ENCODE results near the gene ACAP3. TPM values are rescaled to one million over a fixed set of nuclear protein-coding genes. Genes with fewer than 3 reads are reported as not detected.

ACAP3 gene
- polyA plus RNA-seq, 1 donor from 2014 or later: 10.5 TPM

GRCh38 chr1:1296070-1297061 is 11.4 kb downstream of the ACAP3 start:
- H3K27me3 Mint-ChIP-seq: no peaks in the 10 kb centered on the region
- H3K4me1 Mint-ChIP-seq: peaks cover 0 to 11% (median 6%) of the 10 kb centered on the region in 3 donors
- no peaks in the 10 kb centered on the region for H3K36me3 Mint-ChIP-seq
- H3K27ac Mint-ChIP-seq: no peak overlapping the region
- no peak overlapping the region for H3K4me3 Mint-ChIP-seq
- H3K9me3 Mint-ChIP-seq: no peaks in the 10 kb centered on the region

- Mint-ChIP-seq H3K36me3 (no peaks in the 10 kb centered on the region), H3K27ac (no peak overlapping the region), H3K27me3 (no peaks in the 10 kb centered on the region), H3K9me3 (no peaks in the 10 kb centered on the region), H3K4me3 (no peak overlapping the region), H3K4me1 (peaks cover 0 to 11% (median 6%) of the 10 kb centered on the region in 3 donors)
Measured at GRCh38 chr1:1295154-1295923, 12.4 kb downstream of the ACAP3 start.

- Mint-ChIP-seq H3K27ac (no peak overlapping the region), H3K4me3 (no peak overlapping the region), H3K36me3 (no peaks in the 10 kb centered on the region), H3K27me3 (no peaks in the 10 kb centered on the region), H3K9me3 (no peaks in the 10 kb centered on the region), H3K4me1 (peaks cover 0 to 9% (median 6%) of the 10 kb centered on the region in 3 donors)
Measured at GRCh38 chr1:1294250-1294890, 13.4 kb downstream of the ACAP3 start.

- Mint-ChIP-seq H3K36me3 (no peaks in the 10 kb centered on the region), H3K27ac (no peak overlapping the region), H3K4me1 (peaks cover 0 to 9% (median 6%) of the 10 kb centered on the region in 3 donors), H3K4me3 (no peak overlapping the region), H3K27me3 (no peaks in the 10 kb centered on the region), H3K9me3 (no peaks in the 10 kb centered on the region)
Measured at GRCh38 chr1:1293263-1294249, 14.2 kb downstream of the ACAP3 start.

GRCh38 chr1:1292851-1293250 is 14.9 kb downstream of the ACAP3 start:
- Mint-ChIP-seq H3K27me3 (no peaks in the 10 kb centered on the region), H3K9me3 (no peaks in the 10 kb centered on the region), H3K4me3 (no peak overlapping the region), H3K36me3 (no peaks in the 10 kb centered on the region), H3K4me1 (peaks cover 0 to 9% (median 6%) of the 10 kb centered on the region in 3 donors), H3K27ac (no peak overlapping the region)

- no peaks in the 10 kb centered on the region for H3K27me3 Mint-ChIP-seq
- H3K9me3 Mint-ChIP-seq: no peaks in the 10 kb centered on the region
- H3K4me3 Mint-ChIP-seq: no peak overlapping the region
- H3K4me1 Mint-ChIP-seq: peaks cover 0 to 9% (median 6%) of the 10 kb centered on the region in 3 donors
- H3K27ac Mint-ChIP-seq: peak overlapping the region in 1 of 3 donors; percentile 30
- no peaks in the 10 kb centered on the region for H3K36me3 Mint-ChIP-seq
Measured at GRCh38 chr1:1292442-1292779, 15.3 kb downstream of the ACAP3 start.

GRCh38 chr1:1291548-1292441 is 15.9 kb downstream of the ACAP3 start:
- Mint-ChIP-seq H3K27me3 (no peaks in the 10 kb centered on the region), H3K9me3 (no peaks in the 10 kb centered on the region), H3K36me3 (no peaks in the 10 kb centered on the region), H3K4me3 (no peak overlapping the region), H3K27ac (peak overlapping the region in 1 of 3 donors; percentile 30), H3K4me1 (peaks cover 0 to 9% (median 6%) of the 10 kb centered on the region in 3 donors)

GRCh38 chr1:1291023-1291528 is 16.7 kb downstream of the ACAP3 start:
- Mint-ChIP-seq H3K9me3 (no peaks in the 10 kb centered on the region), H3K36me3 (no peaks in the 10 kb centered on the region), H3K4me3 (no peak overlapping the region), H3K27ac (no peak overlapping the region), H3K27me3 (no peaks in the 10 kb centered on the region), H3K4me1 (peaks cover 0 to 9% (median 6%) of the 10 kb centered on the region in 3 donors)

- no peaks in the 10 kb centered on the region for H3K36me3 Mint-ChIP-seq
Measured at GRCh38 chr1:1290238-1290731, 17.4 kb downstream of the ACAP3 start.

GRCh38 chr1:1287288-1288110 is 20.2 kb downstream of the ACAP3 start:
- H3K9me3 Mint-ChIP-seq: no peaks in the 10 kb centered on the region
- H3K27ac Mint-ChIP-seq: no peak overlapping the region
- H3K4me3 Mint-ChIP-seq: no peak overlapping the region
- peaks cover 0 to 9% (median 6%) of the 10 kb centered on the region in 3 donors for H3K4me1 Mint-ChIP-seq
- H3K27me3 Mint-ChIP-seq: no peaks in the 10 kb centered on the region
- H3K36me3 Mint-ChIP-seq: no peaks in the 10 kb centered on the region

More at GRCh38 chr1:1290238-1290731, 17.4 kb downstream of the ACAP3 start:
- no peaks in the 10 kb centered on the region for H3K9me3 Mint-ChIP-seq
- H3K27me3 Mint-ChIP-seq: no peaks in the 10 kb centered on the region
- no peak overlapping the region for H3K27ac Mint-ChIP-seq
- peaks cover 0 to 9% (median 6%) of the 10 kb centered on the region in 3 donors for H3K4me1 Mint-ChIP-seq
- H3K4me3 Mint-ChIP-seq: peak overlapping the region in 1 of 4 donors; percentile 28

- Mint-ChIP-seq H3K4me1 (peaks cover 0 to 4% (median under 1%) of the 10 kb centered on the region in 3 donors), H3K9me3 (no peaks in the 10 kb centered on the region), H3K36me3 (no peaks in the 10 kb centered on the region), H3K4me3 (no peak overlapping the region), H3K27ac (no peak overlapping the region), H3K27me3 (no peaks in the 10 kb centered on the region)
Measured at GRCh38 chr1:1286313-1287261, 21.1 kb downstream of the ACAP3 start.
